HAP-1 (cell line): ENCODE measurements around the gene ADAP1.
A peak's percentile ranks its signal among the peaks of the same experiment; 100 is the strongest.
"Not testable (repeated sequence)": the region's sequence is repeated elsewhere in the genome, so short reads cannot be mapped to it uniquely, and the experiment has no call there.

ENCODE experiments used
- DNase-seq, 2 experiments: peaks; one replicate each; pipeline ENCODE4 v3.0.0-alpha.2; 2016 to 2020; ENCODE audit warnings: low spot score in 2 of 2
- H3K27me3 ChIP-seq: fragments of 250-450 bp; sonication (Bioruptor Pico); 2 replicates; pipeline ENCODE4 v1.5.1; 2020; ENCODE audit warnings: low read depth, mild to moderate bottlenecking, moderate library complexity
- H3K36me3 ChIP-seq: fragments of 250-450 bp; sonication (Bioruptor Pico); replicated peaks from 2 replicates; pipeline ENCODE4 v1.5.1; 2020; ENCODE audit warnings: mild to moderate bottlenecking
- H3K4me1 ChIP-seq: fragments of 250-450 bp; sonication (Bioruptor Pico); 2 replicates; pipeline ENCODE4 v1.5.1; 2020; ENCODE audit warnings: mild to moderate bottlenecking
- H3K4me3 ChIP-seq: fragments of 250-450 bp; sonication (Bioruptor Pico); 2 replicates; pipeline ENCODE4 v1.5.1; 2020; ENCODE audit warnings: mild to moderate bottlenecking, moderate library complexity
- H3K9me3 ChIP-seq: fragments of 250-450 bp; sonication (Bioruptor Pico); 2 replicates; pipeline ENCODE4 v1.5.1; 2020; ENCODE audit warnings: mild to moderate bottlenecking, moderate library complexity
- in situ Hi-C: fragments of 300-500 bp; cut with MboI; formaldehyde crosslinking; loops from 3 replicates; pipeline ENCODE4 v1.14.3; 2020; ENCODE audit warnings: low sequenced_read_pairs, inconsistent platforms, mixed read lengths

The ADAP1 gene

DNA sequence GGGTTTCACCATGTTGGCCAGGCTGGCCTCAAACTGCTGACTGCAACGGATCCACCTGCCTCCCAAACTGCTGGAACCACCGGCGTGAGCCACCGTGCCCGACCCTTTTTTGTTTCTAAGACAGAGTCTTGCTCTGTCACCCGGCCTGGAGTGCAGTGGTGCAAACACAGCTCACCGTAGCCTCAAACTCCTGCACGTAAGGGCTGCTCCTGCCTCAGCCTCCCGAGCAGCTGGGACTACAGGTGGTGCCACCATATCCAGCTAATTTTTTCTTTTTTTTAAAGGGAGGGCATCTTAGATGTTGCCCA, 36.4 kb downstream of the ADAP1 start:
- no peak for DNase-seq
- Histone ChIP-seq H3K36me3 (no peaks in the 10 kb centered on the region), H3K27me3 (no peaks in the 10 kb centered on the region), H3K4me3 (no peak overlapping the region), H3K4me1 (no peaks in the 10 kb centered on the region), H3K9me3 (no peaks in the 10 kb centered on the region)
- in situ Hi-C loops: no loop called here

GRCh38 chr7:917255-918117, 37.0 kb downstream of the ADAP1 start:
- no peaks in the 10 kb centered on the region for H3K4me1 ChIP-seq
- H3K27me3 ChIP-seq: no peaks in the 10 kb centered on the region
- in situ Hi-C loops: no loop called here
- no peaks in the 10 kb centered on the region for H3K9me3 ChIP-seq
- H3K4me3 ChIP-seq: no peak overlapping the region
- H3K36me3 ChIP-seq: no peaks in the 10 kb centered on the region
- DNase-seq: no peak

DNA sequence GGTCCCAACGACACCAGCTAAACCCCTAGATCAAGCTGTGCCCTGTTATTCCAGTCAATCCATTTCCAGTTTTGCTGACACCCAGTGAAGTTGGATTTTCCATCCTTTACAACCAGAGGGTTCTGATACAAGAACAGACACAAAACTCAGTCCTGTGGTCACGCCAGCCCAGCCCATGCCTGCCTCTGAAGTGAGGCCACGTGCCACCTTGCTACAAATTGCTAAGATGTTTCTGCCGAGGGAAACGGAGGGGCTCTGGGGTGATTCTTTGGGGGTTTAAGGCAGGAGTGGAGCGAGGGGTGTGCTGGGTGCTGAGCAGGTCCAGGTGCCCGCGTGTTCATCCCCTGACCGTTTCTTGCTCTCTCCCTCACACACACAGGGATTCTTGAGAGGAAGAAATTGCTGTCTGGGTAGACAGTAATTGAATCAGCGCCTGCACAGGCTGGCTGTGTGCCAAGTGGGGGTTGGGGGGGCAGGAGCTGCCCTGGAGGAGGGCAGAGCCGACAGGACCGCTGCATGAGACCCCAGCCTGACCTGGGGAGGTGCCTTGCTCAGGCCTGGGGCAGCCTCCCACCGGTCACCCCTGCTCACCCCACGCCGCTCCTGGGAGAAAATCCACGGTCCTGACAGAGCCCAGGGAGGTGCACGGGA, 38.1 kb downstream of the ADAP1 start:
- in situ Hi-C loops: no loop called here
- Histone ChIP-seq H3K4me1 (no peaks in the 10 kb centered on the region), H3K9me3 (no peaks in the 10 kb centered on the region), H3K36me3 (no peaks in the 10 kb centered on the region), H3K27me3 (no peaks in the 10 kb centered on the region), H3K4me3 (no peak overlapping the region)
- DNase-seq: no peak

DNA sequence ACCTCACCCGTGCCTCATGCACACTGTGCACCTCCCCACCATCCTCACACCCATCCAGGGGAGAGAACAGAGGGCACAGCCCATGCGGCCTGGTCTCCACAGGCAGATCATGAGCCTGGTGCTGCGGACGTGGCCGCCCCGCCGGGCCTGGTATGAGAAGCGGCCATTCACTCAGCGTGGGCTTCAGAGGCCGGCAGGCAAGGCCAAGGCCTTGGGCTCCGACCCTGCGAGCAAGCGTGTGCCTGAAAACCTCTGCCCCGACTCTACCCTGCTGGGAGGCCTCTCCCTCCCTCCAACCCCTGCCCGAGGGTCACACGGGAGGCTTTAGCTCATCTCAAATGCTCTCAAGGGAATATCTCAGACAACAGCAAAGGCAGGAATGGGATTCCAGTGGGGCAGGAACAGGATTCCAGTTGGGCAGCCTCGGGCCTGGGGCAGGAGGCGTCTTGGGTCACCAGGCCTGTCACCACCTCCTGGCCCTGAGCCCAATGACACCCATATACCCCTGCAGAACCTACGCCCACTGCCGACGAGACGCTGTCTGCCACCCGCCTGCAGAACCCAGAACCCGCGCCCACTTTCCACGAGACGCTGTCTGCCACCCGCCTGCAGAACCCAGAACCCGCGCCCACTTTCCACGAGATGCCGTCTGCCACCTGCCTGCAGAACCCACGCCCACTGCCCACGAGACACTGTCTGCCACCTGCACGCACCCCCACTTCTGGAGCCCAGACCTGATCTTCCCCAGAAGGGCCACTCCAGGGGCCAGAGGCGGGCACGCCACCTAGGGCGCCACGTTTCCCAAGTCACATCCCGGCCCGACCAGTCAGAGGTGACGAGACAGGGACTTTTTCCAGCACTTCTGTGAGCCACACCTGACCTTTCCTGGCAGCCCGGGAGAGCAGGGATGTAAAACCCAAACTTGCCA, 38.9 kb downstream of the ADAP1 start:
- DNase-seq: no peak
- H3K27me3 ChIP-seq: no peaks in the 10 kb centered on the region
- H3K4me1 ChIP-seq: no peaks in the 10 kb centered on the region
- H3K4me3 ChIP-seq: no peak overlapping the region
- no peaks in the 10 kb centered on the region for H3K9me3 ChIP-seq
- H3K36me3 ChIP-seq: no peaks in the 10 kb centered on the region
- in situ Hi-C loops: no loop called here

- no peak for DNase-seq
- Histone ChIP-seq H3K9me3 (no peaks in the 10 kb centered on the region), H3K36me3 (no peaks in the 10 kb centered on the region), H3K4me1 (no peaks in the 10 kb centered on the region), H3K4me3 (no peak overlapping the region), H3K27me3 (no peaks in the 10 kb centered on the region)
- in situ Hi-C loops: no loop called here
Observed at GRCh38 chr7:914521-915194, 39.8 kb downstream of the ADAP1 start.

GRCh38 chr7:913736-914520, 40.6 kb downstream of the ADAP1 start:
- in situ Hi-C loops: no loop called here
- no peaks in the 10 kb centered on the region for H3K9me3 ChIP-seq
- DNase-seq: no peak
- H3K4me3 ChIP-seq: no peak overlapping the region
- no peaks in the 10 kb centered on the region for H3K36me3 ChIP-seq
- H3K27me3 ChIP-seq: no peaks in the 10 kb centered on the region
- no peaks in the 10 kb centered on the region for H3K4me1 ChIP-seq

- Histone ChIP-seq H3K9me3 (no peaks in the 10 kb centered on the region), H3K36me3 (no peaks in the 10 kb centered on the region), H3K27me3 (no peaks in the 10 kb centered on the region), H3K4me1 (no peaks in the 10 kb centered on the region), H3K4me3 (no peak overlapping the region)
- no peak for DNase-seq
- in situ Hi-C loops: no loop called here
Observed at GRCh38 chr7:911791-912480, 42.5 kb downstream of the ADAP1 start.

- H3K9me3 ChIP-seq: no peaks in the 10 kb centered on the region
- no peaks in the 10 kb centered on the region for H3K27me3 ChIP-seq
- in situ Hi-C loops: no loop called here
- H3K36me3 ChIP-seq: no peaks in the 10 kb centered on the region
- no peak for DNase-seq
- no peaks in the 10 kb centered on the region for H3K4me1 ChIP-seq
- H3K4me3 ChIP-seq: no peak overlapping the region
Observed at GRCh38 chr7:910931-911431, 43.5 kb downstream of the ADAP1 start.

DNA sequence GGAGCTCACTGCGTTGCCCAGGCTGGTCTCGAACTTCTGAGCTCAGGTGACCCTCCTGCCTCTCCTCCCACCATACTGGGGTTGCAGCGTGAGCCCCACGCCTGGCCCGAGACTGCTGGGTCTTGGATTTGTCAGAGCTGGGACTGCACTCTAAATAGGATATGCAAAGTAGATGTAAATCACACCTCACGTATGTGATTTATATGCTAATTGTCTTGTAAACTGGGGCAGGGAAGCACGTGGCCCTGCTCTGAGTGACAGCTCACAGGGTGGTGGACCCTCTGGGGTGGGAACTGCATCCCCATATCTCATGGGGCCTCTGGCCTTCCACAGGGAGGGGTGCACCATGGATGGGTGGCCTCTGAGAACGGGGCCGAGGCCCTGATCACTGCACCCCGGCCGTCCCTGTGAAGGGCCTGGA, 44.0 kb downstream of the ADAP1 start:
- no peak for DNase-seq
- Histone ChIP-seq H3K36me3 (no peaks in the 10 kb centered on the region), H3K27me3 (no peaks in the 10 kb centered on the region), H3K9me3 (no peaks in the 10 kb centered on the region), H3K4me1 (no peaks in the 10 kb centered on the region), H3K4me3 (no peak overlapping the region)
- in situ Hi-C loops: no loop called here

DNA sequence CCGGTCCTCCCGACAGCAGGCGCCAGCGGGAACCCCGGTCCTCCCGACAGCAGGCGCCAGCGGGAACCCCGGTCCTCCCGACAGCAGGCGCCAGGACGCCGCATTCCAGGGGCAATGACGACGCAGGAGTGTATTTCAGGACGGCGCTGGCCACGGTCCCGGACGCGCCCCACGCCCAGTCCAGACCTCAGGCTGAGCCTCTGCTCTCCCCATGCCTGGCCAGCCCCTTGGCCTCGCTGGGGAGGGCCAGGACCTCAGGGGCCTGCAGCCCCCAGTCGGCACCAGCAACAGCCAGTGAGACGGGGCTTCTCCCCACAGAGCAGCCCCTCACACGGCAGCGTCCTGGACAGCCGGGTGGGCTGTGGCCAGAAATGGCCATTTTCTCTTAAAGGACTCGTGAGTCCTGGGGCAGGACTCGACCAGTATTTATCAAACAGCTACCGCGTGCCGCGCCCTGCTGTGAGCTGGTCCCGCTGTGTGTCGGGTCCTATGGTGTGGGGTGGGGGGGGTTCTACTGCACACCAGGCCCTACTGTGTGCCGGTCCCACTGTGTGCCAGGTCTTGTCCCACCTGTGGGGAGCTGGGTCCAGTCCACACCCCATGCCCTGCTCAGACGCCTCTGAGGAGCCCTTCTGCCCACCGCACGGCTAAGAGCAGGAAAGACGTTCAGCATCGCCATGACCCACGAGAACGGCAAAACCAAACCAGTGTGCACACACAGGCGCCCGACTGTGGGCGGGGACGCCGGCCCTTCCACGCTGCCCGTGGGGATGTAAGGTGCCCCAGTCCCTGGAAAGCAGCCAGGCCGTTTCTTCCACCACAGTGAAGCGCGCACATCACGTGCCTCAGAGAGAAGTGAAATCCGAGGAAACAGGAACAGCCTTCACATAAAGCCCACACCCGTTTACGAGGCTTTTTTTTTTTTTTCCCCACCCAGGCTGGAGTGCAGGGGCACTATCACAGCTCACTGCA, 44.8 kb downstream of the ADAP1 start:
- Histone ChIP-seq H3K9me3 (no peaks in the 10 kb centered on the region), H3K4me3 (peak overlapping the region; percentile 25), H3K36me3 (no peaks in the 10 kb centered on the region), H3K27me3 (no peaks in the 10 kb centered on the region), H3K4me1 (no peaks in the 10 kb centered on the region)
- peak in 1 of 2 experiments; percentile 37 for DNase-seq
- in situ Hi-C loops: no loop called here

DNA sequence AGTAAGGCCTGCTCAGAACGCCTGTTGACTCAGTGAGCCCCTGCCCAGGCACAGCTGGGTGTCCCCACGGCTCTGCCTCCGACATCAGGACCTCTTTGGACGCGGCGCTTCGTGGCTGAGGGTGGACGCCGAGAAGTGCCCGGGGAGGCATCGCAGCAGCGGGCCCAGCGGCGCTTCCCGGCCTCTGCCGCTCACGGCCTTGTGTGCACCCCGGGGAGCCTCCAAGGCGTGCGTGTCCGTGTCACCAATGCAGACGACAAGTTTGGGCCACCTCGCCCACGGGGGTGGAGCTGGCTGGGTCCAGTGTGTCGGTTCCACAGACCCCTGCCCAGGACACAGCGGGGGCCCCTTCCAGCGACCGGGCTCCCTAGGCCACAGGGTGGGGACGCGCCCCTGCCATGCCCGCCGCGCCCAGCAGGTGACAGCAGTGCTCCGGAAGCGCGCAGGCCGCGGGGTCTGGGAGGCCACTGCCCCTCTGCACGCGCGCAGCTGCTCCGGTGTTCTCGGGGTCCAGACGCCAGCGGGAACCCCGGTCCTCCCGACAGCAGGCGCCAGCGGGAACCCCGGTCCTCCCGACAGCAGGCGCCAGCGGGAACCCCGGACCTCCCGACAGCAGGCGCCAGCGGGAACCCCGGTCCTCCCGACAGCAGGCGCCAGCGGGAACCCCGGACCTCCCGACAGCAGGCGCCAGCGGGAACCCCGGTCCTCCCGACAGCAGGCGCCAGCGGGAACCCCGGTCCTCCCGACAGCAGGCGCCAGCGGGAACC, 45.7 kb downstream of the ADAP1 start:
- H3K27me3 ChIP-seq, in situ Hi-C loops, H3K4me1 ChIP-seq, H3K36me3 ChIP-seq, H3K9me3 ChIP-seq: not testable (repeated sequence)
- H3K4me3 ChIP-seq: peak overlapping the region; percentile 10
- DNase-seq: peak; percentile 41 to 85
